A673 (cell line): ENCODE measurements around the gene ZNF382. TPM values are rescaled to one million over a fixed set of nuclear protein-coding genes. Genes with fewer than 3 reads are reported as not detected.

ENCODE experiments used
- BruUV-seq: library from RNA; stranded (reverse); fragments of 400-500 nt; replicated peaks from 2 replicates; lab custom pipeline; 2021; lab: Mats Ljungman, UMichigan
- CTCF ChIA-PET: fragments of 300-600 bp; sonication (Branson Sonifier 250); formaldehyde crosslinking; loops from one replicate; lab custom pipeline; 2022; ENCODE audit warnings: antibody characterized with exemption; lab: Charles Lee
- POLR2A ChIA-PET: fragments of 300-600 bp; sonication (Branson Sonifier 250); formaldehyde crosslinking; loops from one replicate; lab custom pipeline; 2022; ENCODE audit warnings: antibody characterized with exemption; ENCODE audit not compliant: low non-redundant PET; lab: Charles Lee
- DNase-seq: peaks from one replicate; pipeline ENCODE4 v3.0.0-alpha.2; 2015; ENCODE audit warnings: low spot score
- H3K27ac ChIP-seq: fragments of 200-600 bp; sonication (generic); 2 replicates; pipeline ENCODE4 v1.5.1; 2016; ENCODE audit warnings: mixed run types, low read depth, mild to moderate bottlenecking, mixed read lengths, antibody characterized with exemption, low read length; ENCODE audit not compliant: poor library complexity, severe bottlenecking
- H3K27me3 ChIP-seq: fragments of 200-600 bp; sonication (generic); replicated peaks from 2 replicates; pipeline ENCODE4 v1.6.1; 2017; ENCODE audit warnings: mixed run types, low read depth, mild to moderate bottlenecking, mixed read lengths, antibody characterized with exemption, low read length; ENCODE audit not compliant: insufficient read depth, poor library complexity
- H3K36me3 ChIP-seq: fragments of 200-600 bp; sonication (generic); 2 replicates; pipeline ENCODE4 v1.6.1; 2016; ENCODE audit warnings: mixed run types, mild to moderate bottlenecking, mixed read lengths, antibody characterized with exemption, low read length; ENCODE audit not compliant: insufficient read depth, poor library complexity, severe bottlenecking
- H3K4me1 ChIP-seq: fragments of 200-600 bp; sonication (generic); 2 replicates; pipeline ENCODE4 v1.6.1; 2017; ENCODE audit warnings: mixed run types, mild to moderate bottlenecking, mixed read lengths, antibody characterized with exemption, low read length; ENCODE audit not compliant: insufficient read depth, poor library complexity, severe bottlenecking
- H3K4me3 ChIP-seq: fragments of 200-600 bp; sonication (generic); 2 replicates; pipeline ENCODE4 v1.5.1; 2016; ENCODE audit warnings: low read depth, mixed run types, mild to moderate bottlenecking, mixed read lengths, low read length; ENCODE audit not compliant: poor library complexity, severe bottlenecking
- H3K9me3 ChIP-seq: fragments of 200-600 bp; sonication (generic); 2 replicates; pipeline ENCODE4 v1.6.1; 2016; ENCODE audit warnings: mixed run types, low read depth, mild to moderate bottlenecking, mixed read lengths, antibody characterized with exemption, low read length; ENCODE audit not compliant: poor library complexity, severe bottlenecking
- CTCF ChIP-seq: fragments of 300-800, 200-600 bp; sonication (generic); conservative IDR thresholded peaks from 2 replicates; pipeline ENCODE4 v1.5.1; 2017; ENCODE audit warnings: low read depth, mild to moderate bottlenecking, antibody characterized with exemption, low read length, moderate library complexity, mixed read lengths
- EZH2 ChIP-seq: fragments of 200-600 bp; sonication (generic); IDR thresholded peaks from 2 replicates; pipeline ENCODE4 v1.6.1; 2017; ENCODE audit warnings: borderline replicate concordance, low read depth, mild to moderate bottlenecking, mixed read lengths, antibody characterized with exemption, low read length; ENCODE audit not compliant: poor library complexity, severe bottlenecking
- intact Hi-C: fragments of 100-400 bp; cut with micrococcal nuclease; formaldehyde crosslinking; loops from one replicate; pipeline ENCODE4 v1.10.0; 2022; ENCODE audit not compliant: unreplicated experiment
- total RNA-seq: library from RNA; stranded (reverse); gene quantifications from 2 replicates; pipeline ENCODE4 v1.2.3, GENCODE V29; 2021

ZNF382 gene
- total RNA-seq, 1 experiment from 2014 or later = 17.2 TPM

GRCh38 chr19:36665832-36666231 is 60.7 kb downstream of the ZNF382 start:
- Histone ChIP-seq H3K27me3 (no peaks in the 10 kb centered on the region), H3K9me3 (peaks cover 23% of the 10 kb centered on the region), H3K27ac (no peak overlapping the region), H3K4me3 (peak overlapping the region; percentile 68), H3K36me3 (peaks cover 12% of the 10 kb centered on the region), H3K4me1 (no peaks in the 10 kb centered on the region)
- no peak for DNase-seq
- TF ChIP-seq CTCF (no peak), EZH2 (no peak)
- intact Hi-C loops = no loop called here
- ChIA-PET CTCF (no interaction called here), POLR2A (no interaction called here)
- BruUV-seq = no TSS peak

- ChIA-PET CTCF (no interaction called here), POLR2A (no interaction called here)
- intact Hi-C loops = no loop called here
- Histone ChIP-seq H3K4me3 (no peak overlapping the region), H3K4me1 (no peaks in the 10 kb centered on the region), H3K9me3 (peaks cover 18% of the 10 kb centered on the region), H3K27ac (no peak overlapping the region), H3K27me3 (no peaks in the 10 kb centered on the region), H3K36me3 (peaks cover 6% of the 10 kb centered on the region)
- TSS peak; percentile 36 for BruUV-seq
- DNase-seq = no peak
- TF ChIP-seq CTCF (no peak), EZH2 (no peak)
These were observed 63.5 kb downstream of the ZNF382 start for GRCh38 chr19:36668646-36669045.

- no peaks in the 10 kb centered on the region for H3K27me3 ChIP-seq
- ChIA-PET CTCF (no interaction called here), POLR2A (no interaction called here)
- H3K36me3 ChIP-seq = no peaks in the 10 kb centered on the region
- DNase-seq = no peak
- no peak overlapping the region for H3K4me3 ChIP-seq
- no TSS peak for BruUV-seq
- no peak overlapping the region for H3K27ac ChIP-seq
- intact Hi-C loops = no loop called here
- H3K4me1 ChIP-seq = no peaks in the 10 kb centered on the region
- TF ChIP-seq CTCF = no peak
- no peak for TF ChIP-seq EZH2
- peaks cover 8% of the 10 kb centered on the region for H3K9me3 ChIP-seq
These were observed 67.3 kb downstream of the ZNF382 start for GRCh38 chr19:36672368-36672767.
